Lung (tissue), 12 donors: ENCODE measurements around the gene GPR62. TPM values are rescaled to one million over a fixed set of nuclear protein-coding genes. Genes with fewer than 3 reads are reported as not detected.

Experiments used
- ATAC-seq: fragments of 200-7000 bp; cut with Tn5 transposase; one replicate; pipeline ENCODE4 v1.9.1; 2020; ENCODE audit warnings: moderate number of reproducible peaks; ENCODE audit not compliant: insufficient read depth, low FRiP score
- DNase-seq, 3 donors: peaks; one replicate each; pipeline ENCODE4 v3.0.0-alpha.2; 2013 to 2017
- H3K27ac ChIP-seq, 2 donors: one replicate each; pipeline ENCODE4 v1.5.1; 2013; ENCODE audit warnings: mild to moderate bottlenecking in 2 of 2, moderate library complexity in 2 of 2, control low read depth in 1 of 2, inconsistent platforms in 1 of 2, low read depth in 1 of 2, low read length in 1 of 2
- H3K27me3 ChIP-seq, 3 donors: one replicate each; pipeline ENCODE4 v1.5.1; 2013; ENCODE audit warnings: low read length in 2 of 3; ENCODE audit not compliant: control insufficient read depth in 3 of 3, insufficient read depth in 3 of 3
- H3K36me3 ChIP-seq, 4 donors: one replicate each; pipeline ENCODE4 v1.5.1; 2013; ENCODE audit warnings: low read length in 4 of 4, mild to moderate bottlenecking in 1 of 4, moderate library complexity in 1 of 4; ENCODE audit not compliant: control insufficient read depth in 4 of 4, insufficient read depth in 4 of 4
- H3K4me1 ChIP-seq, 5 donors: one replicate each; pipeline ENCODE4 v1.5.1; 2013; ENCODE audit warnings: low read length in 5 of 5, mild to moderate bottlenecking in 2 of 5, moderate library complexity in 1 of 5; ENCODE audit not compliant: control insufficient read depth in 5 of 5, insufficient read depth in 5 of 5
- H3K4me3 ChIP-seq: one replicate; pipeline ENCODE4 v1.5.1; 2013; ENCODE audit warnings: mild to moderate bottlenecking, control low read depth, moderate library complexity
- H3K9ac ChIP-seq, 2 donors: one replicate each; pipeline ENCODE4 v1.5.1; 2013; ENCODE audit warnings: low read length in 2 of 2, control low read depth in 1 of 2; ENCODE audit not compliant: insufficient read depth in 1 of 2
- H3K9me3 ChIP-seq, 4 donors: one replicate each; pipeline ENCODE4 v1.5.1; 2013; ENCODE audit warnings: low read length in 3 of 4, mild to moderate bottlenecking in 1 of 4, moderate library complexity in 1 of 4; ENCODE audit not compliant: control insufficient read depth in 4 of 4, insufficient read depth in 3 of 4
- CTCF ChIP-seq: IDR thresholded peaks from 2 replicates; pipeline ENCODE4 v1.5.1; 2012; ENCODE audit warnings: mild to moderate bottlenecking; ENCODE audit errors: control extremely low read depth, extremely low read depth
- WGBS, 2 donors: extraction: QIAGEN DNeasy Blood & Tissue Kit; methylation state at CpG; one replicate each; pipeline ENCODE4 v1.1.7; 2013; 5-methylcytosine and 5-hydroxymethylcytosine counted together
- polyA plus RNA-seq, 2 donors: library from polyadenylated mRNA; stranded (reverse); fragments of 200-250 nt; gene quantifications; one replicate each; pipeline ENCODE4 v1.2.1, GENCODE V29; 2013
- total RNA-seq, 2 donors: library from RNA; depleted of rRNA in 1 of 2; stranded (reverse); fragments of >200 nt in 1 of 2; gene quantifications; one replicate each; pipeline ENCODE4 v1.2.1, GENCODE V29; 2014 to 2021
- donor health status: control.
- donor health status: control.
- donor health status: Bipolar disorder and iron deficiency.
- donor health status: healthy.
- donor health status: DM: yes; HTN: yes; CAD: no.

Gene GPR62
- total and polyA plus RNA-seq, 4 donors: 0.05 to 0.15 TPM; not detected in 2

- Histone ChIP-seq H3K9ac (peak overlapping the region in 1 of 2 donors; percentile 78), H3K4me3 (no peak overlapping the region), H3K4me1 (peaks cover 4 to 21% (median 9%) of the 10 kb centered on the region in 5 donors), H3K9me3 (no peaks in the 10 kb centered on the region), H3K36me3 (peaks cover 0 to 8% (median 3%) of the 10 kb centered on the region in 4 donors), H3K27ac (peak overlapping the region; percentile 97), H3K27me3 (no peaks in the 10 kb centered on the region)
- no peak for TF ChIP-seq CTCF
- ATAC-seq: no peak
- no peak for DNase-seq
Observed at GRCh38 chr3:51984269-51984647, 29.1 kb downstream of the GPR62 start.

GRCh38 chr3:51985063-51985462, 29.9 kb downstream of the GPR62 start:
- Histone ChIP-seq H3K9ac (no peak overlapping the region), H3K27me3 (no peaks in the 10 kb centered on the region), H3K36me3 (peaks cover 0 to 7% (median 3%) of the 10 kb centered on the region in 4 donors), H3K4me3 (no peak overlapping the region), H3K27ac (no peak overlapping the region), H3K4me1 (peaks cover 4 to 25% (median 9%) of the 10 kb centered on the region in 5 donors), H3K9me3 (no peaks in the 10 kb centered on the region)
- TF ChIP-seq CTCF: no peak
- DNase-seq: no peak
- WGBS, 2 donors: 91 to 95% methylated on average over 6 of the region's 6 CpGs
- no peak for ATAC-seq

- H3K27ac ChIP-seq: no peak overlapping the region
- no peak for TF ChIP-seq CTCF
- H3K4me3 ChIP-seq: no peak overlapping the region
- H3K36me3 ChIP-seq: peaks cover 0 to under 1% (median 0%) of the 10 kb centered on the region in 4 donors
- H3K9ac ChIP-seq: no peak overlapping the region
- no peaks in the 10 kb centered on the region for H3K9me3 ChIP-seq
- no peaks in the 10 kb centered on the region for H3K27me3 ChIP-seq
- H3K4me1 ChIP-seq: peaks cover 4 to 25% (median 9%) of the 10 kb centered on the region in 5 donors
- 86 to 88% methylated on average over 12 of the region's 12 CpGs for WGBS, 2 donors
- DNase-seq (no peak), ATAC-seq (no peak)
Observed at GRCh38 chr3:51986010-51986947, 31.1 kb downstream of the GPR62 start.
